Left cardiac atrium (tissue), 2 donors: ENCODE measurements around the gene ZNF726. TPM values are rescaled to one million over a fixed set of nuclear protein-coding genes. Genes with fewer than 3 reads are reported as not detected.

Source experiments
- total RNA-seq, 2 donors: library from RNA; stranded (reverse); fragmentation: NEBNext Ultra II Directional; extraction: Animal tissue kit (Norgen Biotek cat#: 25700); gene quantifications; one replicate each; pipeline ENCODE4 v1.2.1, GENCODE V29; 2021
- donor health status: DM: no; HTN: yes; CAD: no; lungs with severe emphysema.
- donor health status: DM: yes; HTN: yes; CAD: no.

ZNF726 gene
- total RNA-seq, 2 donors from 2014 or later, result 0.53 to 0.60 TPM

Other genes with a start within 250 kb of the ZNF726 start
- 1 to 10 TPM; 4.0 to 6.1 TPM for gene ZNF675, start 227.7 kb upstream of the ZNF726 start, total RNA-seq
- 1 to 10 TPM in 1 of 2 donors, under 1 TPM in 1; 0.85 to 1.4 TPM for gene ZNF681, start 156.0 kb upstream of the ZNF726 start, total RNA-seq
- 10 to 100 TPM; 11.7 to 12.1 TPM for gene ZNF254, start 172.3 kb downstream of the ZNF726 start, total RNA-seq